ENCODE results near the gene IRAK2.
"Not testable (repeated sequence)": the region's sequence is repeated elsewhere in the genome, so short reads cannot be mapped to it uniquely, and the experiment has no call there.

IRAK2 gene

DNA sequence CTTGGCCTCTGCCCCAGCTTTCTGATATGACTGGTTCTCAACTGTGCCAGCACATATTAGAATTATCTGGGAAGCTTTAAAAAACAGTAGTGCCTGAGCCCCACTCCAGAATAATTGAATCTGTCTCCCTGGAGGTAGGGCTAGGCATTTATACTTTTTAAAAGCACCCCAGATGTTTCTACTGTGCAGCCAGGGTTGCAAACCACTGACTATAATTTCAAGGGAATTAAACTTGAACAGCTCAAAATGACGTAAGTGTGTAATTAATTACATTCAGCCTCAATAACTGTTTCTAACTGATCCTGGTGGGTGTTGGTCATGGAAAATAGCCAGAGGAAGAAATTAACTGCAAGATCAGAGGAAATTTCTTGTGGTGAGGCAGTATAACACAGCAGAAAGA, 4.4 kb upstream of the IRAK2 start:
- no peak for DNase-seq

DNA sequence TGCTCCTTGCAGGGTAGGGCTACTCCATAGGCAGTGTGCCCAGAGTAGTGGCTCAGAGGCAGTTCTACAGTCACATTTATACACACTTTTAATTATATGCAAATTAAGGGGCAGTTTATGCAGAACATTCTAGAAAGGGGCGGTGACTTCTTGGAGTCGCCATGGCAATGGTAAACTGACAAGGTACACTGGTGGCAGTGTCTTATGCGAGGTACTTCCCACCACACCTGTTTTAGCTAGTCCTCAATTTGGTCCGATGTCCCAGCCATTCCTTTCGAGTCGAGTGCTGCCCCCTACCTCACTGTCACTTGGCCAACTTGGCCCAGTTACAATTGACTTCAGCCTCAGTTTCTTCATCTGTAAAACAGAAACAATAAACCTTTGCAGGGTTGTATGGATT, 3.8 kb upstream of the IRAK2 start:
- no peak for DNase-seq

DNA sequence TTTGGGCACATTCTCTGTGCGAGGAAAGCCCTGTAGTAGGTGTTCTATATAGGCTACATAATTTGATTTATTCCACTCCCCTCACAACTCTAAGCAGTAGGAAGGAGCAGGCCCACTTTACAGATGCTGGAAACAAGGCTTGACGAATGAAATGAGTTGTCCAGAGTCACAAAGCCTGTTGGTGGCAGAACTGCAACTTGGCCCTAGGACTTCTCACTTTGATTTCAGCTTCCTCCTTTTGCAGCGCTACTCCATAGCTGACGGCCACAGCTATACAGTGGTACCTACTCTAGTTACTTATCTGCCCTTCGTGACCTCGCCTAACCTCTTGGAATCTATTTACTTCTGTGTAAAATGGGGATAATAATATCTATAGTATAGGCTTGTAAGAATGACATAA, 2.5 kb upstream of the IRAK2 start:
- DNase-seq: peak; percentile 49 to 58

DNA sequence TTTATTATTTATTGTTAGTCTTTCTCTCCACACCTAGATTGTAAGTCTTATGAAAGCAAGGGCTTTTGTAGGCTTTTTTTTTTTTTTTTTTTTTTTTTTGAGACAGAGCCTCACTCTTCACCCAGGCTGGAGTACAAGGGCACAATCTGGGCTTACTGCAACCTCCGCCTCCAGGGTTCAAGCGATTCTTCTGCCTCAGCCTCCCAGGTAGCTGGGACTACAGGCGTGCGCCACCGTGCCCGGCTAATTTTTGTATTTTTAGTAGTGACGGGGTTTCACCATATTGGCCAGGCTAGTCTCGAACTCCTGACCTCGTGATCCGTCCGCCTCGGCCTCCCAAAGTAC, 546 bp upstream of the IRAK2 start:
- DNase-seq: not testable (repeated sequence)

DNA sequence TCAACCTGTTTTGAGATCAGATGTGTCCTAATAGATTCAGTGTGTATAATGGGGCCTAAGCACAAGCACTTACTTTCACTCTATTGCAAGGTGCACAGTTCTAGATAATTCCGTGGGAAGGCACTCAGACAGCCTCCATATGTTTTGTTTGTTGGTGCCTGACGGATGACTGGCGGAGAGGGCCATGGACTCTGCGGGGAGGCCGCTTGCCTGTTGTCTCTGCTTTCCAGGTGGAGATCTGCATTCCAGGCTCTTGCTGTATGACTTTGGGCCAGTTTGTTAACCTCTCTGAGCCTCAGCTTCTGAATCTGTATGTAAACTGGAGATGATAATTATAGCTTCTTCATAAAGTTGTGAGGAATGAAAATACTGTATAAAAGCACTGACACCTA, 1.5 kb downstream of the IRAK2 start:
- no peak for DNase-seq

DNA sequence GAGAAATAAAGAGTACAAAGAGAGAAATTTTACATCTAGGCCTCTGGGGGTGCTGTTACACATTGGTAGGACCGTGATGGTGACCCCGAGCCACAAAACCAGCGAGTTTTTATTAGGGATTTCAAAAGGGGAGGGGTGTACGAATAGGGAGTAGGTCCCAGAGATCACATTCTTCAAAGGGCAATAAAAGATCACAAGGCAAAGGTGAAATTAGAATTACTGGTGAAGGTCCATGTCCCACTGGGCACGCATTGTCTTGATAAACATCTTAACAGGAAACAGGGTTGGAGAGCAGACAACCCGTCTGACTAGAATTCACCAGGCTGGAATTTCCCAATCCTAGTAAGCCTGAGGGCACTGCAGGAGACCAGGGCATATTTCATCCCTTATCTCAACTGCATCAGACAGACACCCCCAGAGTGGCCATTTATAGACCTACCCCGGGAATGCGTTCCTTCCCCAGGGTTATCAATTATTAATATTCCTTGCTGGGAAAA, 4.3 kb downstream of the IRAK2 start:
- no peak for DNase-seq

DNA sequence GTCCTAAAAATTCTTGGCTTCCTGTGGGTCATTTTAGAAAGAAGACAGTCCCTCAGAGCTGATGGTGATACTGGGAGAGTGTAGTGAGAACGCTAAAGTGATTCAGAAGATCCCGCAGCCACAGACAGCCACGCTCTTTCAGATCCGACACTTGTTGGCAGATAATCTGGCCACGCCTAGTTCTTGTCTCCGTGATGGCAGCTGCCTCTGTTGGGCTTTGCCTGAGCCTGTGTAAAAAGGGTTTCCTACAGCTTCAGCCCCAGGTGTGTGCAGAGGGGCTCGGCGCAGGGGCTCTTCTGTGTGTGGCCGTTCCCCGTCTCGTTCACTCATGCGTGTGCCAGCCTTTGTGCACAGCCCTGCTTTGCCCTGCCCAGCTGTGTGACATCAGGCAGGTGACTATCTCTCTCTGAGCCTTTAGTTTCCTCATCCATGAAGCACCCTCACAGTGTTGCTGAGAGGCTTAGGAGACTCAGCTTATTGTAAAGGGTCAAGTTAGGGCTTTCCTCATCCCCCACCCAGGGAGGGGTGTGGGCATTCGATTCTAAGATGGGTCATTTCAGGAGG, 6.3 kb downstream of the IRAK2 start:
- DNase-seq: no peak

DNA sequence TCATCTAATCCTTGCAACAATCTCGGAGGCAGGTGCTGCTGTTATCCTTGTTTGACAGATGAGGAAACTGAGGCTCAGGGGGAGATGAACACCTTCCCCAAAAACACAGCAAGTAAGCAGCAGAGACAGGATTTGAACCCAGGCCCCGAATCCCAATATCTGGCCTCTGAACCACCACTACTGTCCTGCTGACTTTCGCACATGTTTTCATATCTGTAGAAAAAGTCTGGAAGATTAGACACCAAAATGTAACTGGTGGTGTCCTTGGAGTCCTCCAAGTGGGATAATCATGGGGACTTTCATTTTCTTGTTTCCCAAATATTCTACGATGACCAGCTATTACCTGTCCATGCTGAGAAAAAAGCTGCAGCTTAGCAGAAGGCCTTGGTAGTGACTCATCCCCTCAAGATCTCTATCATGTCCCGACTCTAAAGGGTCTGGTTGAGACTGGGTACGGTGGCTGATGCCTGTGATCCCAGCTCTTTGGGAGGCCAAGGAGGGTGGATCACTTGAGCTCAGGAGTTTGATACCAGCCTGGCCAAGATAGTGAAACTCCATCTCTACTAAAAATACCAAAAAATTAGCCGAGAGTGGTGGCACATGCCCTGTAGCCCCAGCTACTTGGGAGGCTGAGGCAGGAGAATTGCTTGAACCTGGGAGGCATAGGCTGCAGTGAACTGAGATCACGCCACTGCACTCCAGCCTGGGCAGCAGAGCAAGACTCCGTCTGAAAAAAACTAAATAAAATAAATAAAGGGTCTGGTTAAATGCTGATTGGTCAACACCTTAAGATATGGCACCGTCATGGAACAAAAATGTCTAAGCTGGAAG, 8.6 kb downstream of the IRAK2 start:
- DNase-seq: no peak

GRCh38 chr3:10173926-10174435, 9.3 kb downstream of the IRAK2 start:
- peak; percentile 98 to 100 for DNase-seq

DNA sequence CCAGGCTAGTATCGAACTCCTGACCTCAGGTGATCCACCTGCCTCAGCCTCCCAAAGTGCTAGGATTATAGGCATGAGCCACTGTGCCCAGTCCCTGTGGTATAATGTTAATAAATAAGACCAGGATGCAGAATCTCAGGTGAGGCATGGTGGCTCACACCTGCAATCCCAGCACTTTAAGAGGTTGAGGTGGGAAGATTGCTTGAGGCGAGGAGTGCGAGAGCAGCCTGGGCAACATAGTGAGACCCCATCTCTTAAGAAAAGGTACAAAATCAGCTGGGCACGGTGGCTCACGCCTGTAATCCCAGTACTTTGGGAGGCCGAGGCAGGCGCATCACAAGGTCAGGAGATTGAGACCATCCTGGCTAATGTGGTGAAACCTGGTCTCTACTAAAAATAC, 10.6 kb downstream of the IRAK2 start:
- DNase-seq: not testable (repeated sequence)

DNA sequence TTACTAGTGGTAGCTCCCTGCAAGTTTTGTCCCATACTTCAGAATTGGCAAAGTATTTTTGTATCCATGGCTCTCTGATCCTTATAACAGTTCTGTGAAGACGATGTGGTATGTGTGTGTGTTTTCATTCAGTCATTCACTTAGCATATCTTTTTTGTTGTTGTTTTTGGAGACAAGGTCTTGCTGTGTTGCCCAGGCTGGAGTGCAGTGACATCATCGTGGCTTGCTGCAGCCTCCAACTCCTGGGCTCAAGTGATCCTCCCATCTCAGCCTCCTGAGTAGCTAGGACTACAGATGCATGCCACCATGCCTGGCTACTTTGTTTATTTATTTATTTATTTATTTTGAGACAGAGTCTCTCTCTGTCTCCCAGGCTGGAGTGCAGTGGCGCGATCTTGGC, 11.4 kb downstream of the IRAK2 start:
- DNase-seq: not testable (repeated sequence)

GRCh38 chr3:10177737-10178136, 13.0 kb downstream of the IRAK2 start:
- DNase-seq: no peak

- no peak for DNase-seq
Observed at GRCh38 chr3:10178892-10179291, 14.2 kb downstream of the IRAK2 start.

GRCh38 chr3:10180289-10180688, 15.6 kb downstream of the IRAK2 start:
- DNase-seq: no peak

GRCh38 chr3:10180738-10181295, 16.1 kb downstream of the IRAK2 start:
- DNase-seq: no peak

- no peak for DNase-seq
Observed at GRCh38 chr3:10182950-10183349, 18.2 kb downstream of the IRAK2 start.

GRCh38 chr3:10184250-10184649, 19.5 kb downstream of the IRAK2 start:
- DNase-seq: no peak

DNA sequence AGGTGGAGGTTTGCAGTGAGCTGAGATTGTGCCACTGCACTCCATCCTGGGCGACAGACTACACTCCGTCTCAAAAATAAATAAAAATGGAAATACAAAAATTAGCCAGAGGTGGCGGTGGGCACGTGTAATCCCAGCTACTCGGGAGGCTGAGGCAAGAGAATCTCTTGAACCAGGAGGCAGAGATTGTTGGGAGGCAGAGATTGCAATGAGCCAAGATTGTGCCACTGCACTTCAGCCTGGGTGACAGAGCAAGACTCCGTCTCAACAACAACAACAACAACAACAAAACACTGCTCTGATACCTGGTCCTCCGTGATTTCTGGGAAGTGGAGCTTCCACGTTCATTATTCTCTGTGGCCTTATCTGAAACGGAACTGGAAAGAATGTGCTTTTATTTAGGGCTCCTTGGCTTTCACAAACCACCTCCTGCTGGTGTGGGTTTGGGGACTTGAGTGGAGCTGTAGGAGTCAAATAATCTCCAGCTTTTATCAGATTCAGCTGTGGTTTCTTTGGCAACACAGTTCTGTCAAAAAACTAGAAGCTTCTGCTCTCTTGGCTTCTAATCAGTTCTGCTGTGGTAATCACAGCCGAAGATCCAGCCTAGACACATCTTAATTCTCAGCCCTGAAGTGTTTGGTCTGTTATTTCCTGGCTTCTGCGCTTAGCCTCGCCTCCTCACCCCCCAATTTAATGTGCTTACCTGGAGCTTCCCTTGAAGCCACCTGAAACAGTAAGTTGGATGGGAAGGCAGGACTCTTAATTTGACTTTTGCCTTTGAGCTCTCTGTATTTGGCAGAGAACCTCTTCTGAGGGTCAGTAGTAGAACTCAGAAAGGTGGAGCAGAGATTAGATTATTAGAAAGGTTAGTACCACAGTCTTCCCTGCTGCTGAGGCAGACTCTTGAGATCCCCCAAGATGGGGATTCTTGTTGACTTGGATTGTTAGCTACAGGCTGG, 21.4 kb downstream of the IRAK2 start:
- DNase-seq: no peak

DNA sequence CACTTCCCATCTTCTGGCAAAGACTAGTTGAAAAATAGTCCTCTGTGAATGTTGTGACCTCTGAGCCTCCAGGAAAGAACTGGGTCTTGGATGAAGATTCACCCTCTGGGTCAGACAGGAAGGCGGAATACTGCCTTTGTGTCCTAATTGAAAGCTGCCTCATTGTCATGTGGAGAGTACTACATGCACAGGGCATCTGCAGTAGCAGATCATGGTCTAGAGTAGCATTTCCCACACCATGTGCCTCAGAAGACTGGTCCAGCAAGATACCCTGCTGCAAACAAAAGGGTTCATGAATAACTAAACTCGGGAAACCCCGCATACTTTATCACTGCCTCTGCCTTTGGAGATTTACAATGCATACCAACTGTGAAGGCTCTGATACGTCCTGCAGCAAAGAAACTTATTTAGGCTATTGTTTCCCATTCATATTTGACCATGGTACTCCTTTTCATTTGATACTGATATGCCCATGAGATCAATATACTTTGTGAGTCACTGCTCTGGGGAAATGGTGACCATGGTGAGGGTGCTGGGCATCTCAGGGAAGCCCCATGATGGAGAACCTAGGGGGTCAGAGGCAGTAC, 22.7 kb downstream of the IRAK2 start:
- peak; percentile 17 to 58 for DNase-seq

DNA sequence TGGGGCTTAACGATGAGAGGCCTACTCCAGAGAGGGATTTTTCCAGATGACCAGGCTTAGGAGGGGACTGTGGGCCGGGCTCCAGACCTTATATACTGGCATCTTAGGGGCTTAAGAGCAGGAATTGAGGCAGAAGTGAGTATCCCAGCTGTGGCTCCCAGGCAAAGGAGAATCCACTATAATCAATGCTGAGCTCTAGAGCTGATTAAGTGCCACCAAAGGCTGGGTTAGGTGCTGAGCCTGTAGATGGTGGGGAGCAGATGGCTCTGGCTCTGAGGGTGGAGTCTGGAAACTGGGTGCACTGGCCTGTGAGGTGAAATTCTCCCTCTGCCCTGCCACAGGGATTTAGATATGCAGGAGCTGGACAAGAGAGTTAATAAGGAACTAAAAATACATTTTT, 23.2 kb downstream of the IRAK2 start:
- no peak for DNase-seq

- peak in 1 of 2 donors; percentile 6 for DNase-seq
Observed at GRCh38 chr3:10188804-10189556, 24.3 kb downstream of the IRAK2 start.
